ENCODE measurements around the gene CYP27C1.

Gene CYP27C1

GRCh38 chr2:127137741-127138140 is 82.4 kb downstream of the CYP27C1 start:
- Histone ChIP-seq H3K4me3 (no peak overlapping the region), H3K27ac (no peak overlapping the region)

GRCh38 chr2:127137225-127137624 is 82.9 kb downstream of the CYP27C1 start:
- H3K27ac ChIP-seq = no peak overlapping the region
- no peak overlapping the region for H3K4me3 ChIP-seq

- H3K27ac ChIP-seq = peak overlapping the region in 3 of 21 experiments; percentile 7 to 62 (median 11)
These were observed 85.0 kb downstream of the CYP27C1 start for GRCh38 chr2:127134833-127135830.

GRCh38 chr2:127134235-127134634 is 85.9 kb downstream of the CYP27C1 start:
- Histone ChIP-seq H3K4me3 (no peak overlapping the region), H3K27ac (peak overlapping the region in 1 of 21 experiments; percentile 62)

More at GRCh38 chr2:127134833-127135830, 85.0 kb downstream of the CYP27C1 start:
- H3K4me3 ChIP-seq = no peak overlapping the region

Measured in skin epidermis (tissue), 12 donors.